ENCODE data around the gene FAM47B.

The FAM47B gene

GRCh38 chrX:34942496-34942895 lies at the start of gene FAM47B:
TSS of gene FAM47B (plus strand) at chrX:34942796. CDS start at chrX:34942832, 36 bp downstream.
- DNase-seq, result no peak

GRCh38 chrX:34893741-34894140 lies 48.9 kb upstream of the FAM47B start:
- no peak for DNase-seq

- no peak for DNase-seq
These were observed 41.9 kb upstream of the FAM47B start for GRCh38 chrX:34900691-34901090.

- no peak for DNase-seq
These were observed 40.8 kb upstream of the FAM47B start for GRCh38 chrX:34901761-34902160.

- no peak for DNase-seq
These were observed 39.3 kb upstream of the FAM47B start for GRCh38 chrX:34903316-34903715.

- no peak for DNase-seq
These were observed 33.4 kb upstream of the FAM47B start for GRCh38 chrX:34909151-34909550.

GRCh38 chrX:34915463-34916225 lies 27.0 kb upstream of the FAM47B start:
- DNase-seq, result no peak

- DNase-seq, result no peak
These were observed 25.4 kb upstream of the FAM47B start for GRCh38 chrX:34917146-34917545.

GRCh38 chrX:34918091-34918736 lies 24.4 kb upstream of the FAM47B start:
- DNase-seq, result no peak

- DNase-seq, result peak; percentile 34
These were observed 23.7 kb upstream of the FAM47B start for GRCh38 chrX:34918856-34919255.

GRCh38 chrX:34927866-34928265 lies 14.7 kb upstream of the FAM47B start:
- no peak for DNase-seq

- no peak for DNase-seq
These were observed 639 bp downstream of the FAM47B start for GRCh38 chrX:34943235-34943634.

- DNase-seq, result no peak
These were observed 14.3 kb downstream of the FAM47B start for GRCh38 chrX:34956916-34957315.

- DNase-seq, result no peak
These were observed 19.1 kb downstream of the FAM47B start for GRCh38 chrX:34961662-34962061.

- no peak for DNase-seq
These were observed 29.6 kb downstream of the FAM47B start for GRCh38 chrX:34972206-34972605.

GRCh38 chrX:34978171-34978570 lies 35.6 kb downstream of the FAM47B start:
- no peak for DNase-seq

GRCh38 chrX:34987646-34988045 lies 45.0 kb downstream of the FAM47B start:
- DNase-seq, result no peak

Data from COR-L47 (cell line).